Measurements from ENCODE around the gene CYP4F22.
"Not testable (repeated sequence)": the region's sequence is repeated elsewhere in the genome, so short reads cannot be mapped to it uniquely, and the experiment has no call there.

CYP4F22 gene

DNA sequence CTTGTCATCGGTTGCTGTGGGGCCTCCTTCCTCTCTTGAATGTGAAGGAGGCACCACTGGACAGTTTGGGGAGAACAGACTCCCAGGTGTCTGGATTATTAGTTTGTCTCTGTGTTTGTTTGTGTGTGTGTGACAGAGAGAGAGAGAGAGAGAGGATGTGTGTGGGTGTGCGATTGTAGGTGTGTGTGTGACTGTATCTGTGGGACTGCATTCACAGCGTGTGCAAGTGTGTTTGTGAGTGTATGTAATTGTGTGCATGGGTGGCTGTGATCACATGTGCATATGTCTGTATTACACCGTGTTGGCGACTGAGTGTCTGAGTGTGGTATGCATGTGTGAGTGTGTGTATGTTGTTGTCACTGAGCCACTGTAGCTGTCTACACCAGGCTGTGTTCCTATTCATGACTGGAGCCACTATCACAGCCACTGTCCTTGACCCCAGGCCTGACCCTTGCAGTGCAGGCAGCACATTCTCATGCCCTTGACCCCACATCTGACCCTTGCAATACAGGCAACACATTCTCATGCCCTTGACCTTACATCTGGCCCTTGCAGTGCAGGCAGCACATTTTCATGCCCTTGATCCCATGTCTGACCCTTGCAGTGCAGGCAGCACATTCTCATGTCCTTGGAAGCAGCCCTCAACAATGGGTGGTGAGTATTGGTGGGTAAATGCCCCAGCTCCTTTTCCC is 81.6 kb downstream of the CYP4F22 start:
- Histone ChIP-seq H3K27ac (ENCODE audit: low read depth, low read length, poor library complexity, severe bottlenecking) (no peak overlapping the region), H4K20me1 (ENCODE audit: insufficient read depth, low read length) (no peaks in the 10 kb centered on the region), H2AFZ (ENCODE audit: low read length) (no peak overlapping the region), H3K9me2 (ENCODE audit: low read depth, low read length) (no peaks in the 10 kb centered on the region), H3F3A (ENCODE audit: insufficient read depth, low read length) (no peaks in the 10 kb centered on the region), H3K4me1 (ENCODE audit: insufficient read depth, low read length, severe bottlenecking) (no peaks in the 10 kb centered on the region), H3K9ac (ENCODE audit: low read length) (no peak overlapping the region), H3K79me2 (ENCODE audit: insufficient read depth, low read length) (no peaks in the 10 kb centered on the region), H3K4me2 (ENCODE audit: low read length) (no peak overlapping the region), H3K9me3 (ENCODE audit: low read length) (no peaks in the 10 kb centered on the region), H3K4me3 (ENCODE audit: low read depth, low read length, poor library complexity, severe bottlenecking) (no peak overlapping the region), H3K27me3 (ENCODE audit: insufficient read depth, low read length) (no peaks in the 10 kb centered on the region), H3K36me3 (ENCODE audit: insufficient read depth, low read length) (no peaks in the 10 kb centered on the region)
- TF ChIP-seq, protein P1, sequence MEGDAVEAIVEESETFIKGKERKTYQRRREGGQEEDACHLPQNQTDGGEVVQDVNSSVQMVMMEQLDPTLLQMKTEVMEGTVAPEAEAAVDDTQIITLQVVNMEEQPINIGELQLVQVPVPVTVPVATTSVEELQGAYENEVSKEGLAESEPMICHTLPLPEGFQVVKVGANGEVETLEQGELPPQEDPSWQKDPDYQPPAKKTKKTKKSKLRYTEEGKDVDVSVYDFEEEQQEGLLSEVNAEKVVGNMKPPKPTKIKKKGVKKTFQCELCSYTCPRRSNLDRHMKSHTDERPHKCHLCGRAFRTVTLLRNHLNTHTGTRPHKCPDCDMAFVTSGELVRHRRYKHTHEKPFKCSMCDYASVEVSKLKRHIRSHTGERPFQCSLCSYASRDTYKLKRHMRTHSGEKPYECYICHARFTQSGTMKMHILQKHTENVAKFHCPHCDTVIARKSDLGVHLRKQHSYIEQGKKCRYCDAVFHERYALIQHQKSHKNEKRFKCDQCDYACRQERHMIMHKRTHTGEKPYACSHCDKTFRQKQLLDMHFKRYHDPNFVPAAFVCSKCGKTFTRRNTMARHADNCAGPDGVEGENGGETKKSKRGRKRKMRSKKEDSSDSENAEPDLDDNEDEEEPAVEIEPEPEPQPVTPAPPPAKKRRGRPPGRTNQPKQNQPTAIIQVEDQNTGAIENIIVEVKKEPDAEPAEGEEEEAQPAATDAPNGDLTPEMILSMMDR (IDR thresholded peaks at IDR 0.05; ENCODE audit: low read length), result no peak
- no peak for TF ChIP-seq EZH2 (IDR thresholded peaks at IDR 0.05; ENCODE audit: borderline replicate concordance, low read length)

DNA sequence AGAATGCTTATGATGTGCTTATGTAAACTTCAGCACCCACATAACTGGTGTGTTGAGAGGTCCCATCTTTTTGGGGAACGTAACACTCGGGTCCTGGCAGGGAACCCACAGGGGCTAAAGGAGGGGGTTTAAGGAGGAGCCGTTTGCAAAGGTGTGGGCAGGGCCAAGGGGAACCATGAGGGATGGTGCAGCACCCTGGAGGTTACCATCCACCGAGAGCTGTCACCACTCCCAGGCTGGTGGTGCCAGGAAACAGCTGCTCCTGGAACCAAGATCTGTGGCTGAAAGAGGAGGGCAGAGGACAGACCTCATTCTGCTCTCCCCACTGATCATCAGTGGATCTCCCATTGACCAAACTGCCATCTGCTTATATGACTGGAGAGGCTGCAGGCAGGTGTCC is 83.5 kb downstream of the CYP4F22 start:
- Histone ChIP-seq H3K27me3 (ENCODE audit: insufficient read depth, low read length) (no peaks in the 10 kb centered on the region), H3K79me2 (ENCODE audit: insufficient read depth, low read length) (no peaks in the 10 kb centered on the region), H3K36me3 (ENCODE audit: insufficient read depth, low read length) (no peaks in the 10 kb centered on the region), H3F3A (ENCODE audit: insufficient read depth, low read length) (no peaks in the 10 kb centered on the region), H3K9ac (ENCODE audit: low read length) (no peak overlapping the region), H3K9me3 (ENCODE audit: low read length) (no peaks in the 10 kb centered on the region), H3K4me3 (ENCODE audit: low read depth, low read length, poor library complexity, severe bottlenecking) (no peak overlapping the region), H3K9me2 (ENCODE audit: low read depth, low read length) (no peaks in the 10 kb centered on the region), H4K20me1 (ENCODE audit: insufficient read depth, low read length) (no peaks in the 10 kb centered on the region), H3K4me2 (ENCODE audit: low read length) (no peak overlapping the region), H3K4me1 (ENCODE audit: insufficient read depth, low read length, severe bottlenecking) (no peaks in the 10 kb centered on the region), H3K27ac (ENCODE audit: low read depth, low read length, poor library complexity, severe bottlenecking) (no peak overlapping the region), H2AFZ (ENCODE audit: low read length) (no peak overlapping the region)
- no peak for TF ChIP-seq EZH2 (IDR thresholded peaks at IDR 0.05; ENCODE audit: borderline replicate concordance, low read length)
- TF ChIP-seq, protein P1 (IDR thresholded peaks at IDR 0.05; ENCODE audit: low read length), result no peak

DNA sequence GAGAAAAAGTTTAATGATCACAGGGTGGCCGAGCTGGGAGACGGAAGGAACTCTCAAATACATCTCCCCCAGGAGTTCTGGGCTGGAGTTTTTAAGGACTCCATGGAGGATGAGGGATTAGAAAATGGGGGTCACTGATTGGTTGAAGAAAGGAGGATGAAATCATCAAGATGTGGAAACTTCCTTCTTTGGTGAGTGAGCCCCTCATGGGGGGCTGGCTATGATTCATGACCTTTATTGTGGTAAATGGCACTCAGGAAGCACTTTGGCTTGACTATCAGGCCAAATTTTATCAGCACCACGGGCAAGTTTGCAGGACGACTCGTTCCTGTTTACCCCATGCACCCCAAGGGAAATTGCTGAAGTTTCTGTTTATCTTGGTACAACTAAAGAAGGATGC is 84.2 kb downstream of the CYP4F22 start:
- not testable (repeated sequence) for H3K9ac ChIP-seq (ENCODE audit: low read length); H3K27ac ChIP-seq (ENCODE audit: low read depth, low read length, poor library complexity, severe bottlenecking); H3K79me2 ChIP-seq (ENCODE audit: insufficient read depth, low read length); H3K9me2 ChIP-seq (ENCODE audit: low read depth, low read length); H3K27me3 ChIP-seq (ENCODE audit: insufficient read depth, low read length); H4K20me1 ChIP-seq (ENCODE audit: insufficient read depth, low read length); H3K36me3 ChIP-seq (ENCODE audit: insufficient read depth, low read length); H3K4me3 ChIP-seq (ENCODE audit: low read depth, low read length, poor library complexity, severe bottlenecking); H3K4me1 ChIP-seq (ENCODE audit: insufficient read depth, low read length, severe bottlenecking); H3K9me3 ChIP-seq (ENCODE audit: low read length); H3K4me2 ChIP-seq (ENCODE audit: low read length); H2AFZ ChIP-seq (ENCODE audit: low read length); H3F3A ChIP-seq (ENCODE audit: insufficient read depth, low read length)

DNA sequence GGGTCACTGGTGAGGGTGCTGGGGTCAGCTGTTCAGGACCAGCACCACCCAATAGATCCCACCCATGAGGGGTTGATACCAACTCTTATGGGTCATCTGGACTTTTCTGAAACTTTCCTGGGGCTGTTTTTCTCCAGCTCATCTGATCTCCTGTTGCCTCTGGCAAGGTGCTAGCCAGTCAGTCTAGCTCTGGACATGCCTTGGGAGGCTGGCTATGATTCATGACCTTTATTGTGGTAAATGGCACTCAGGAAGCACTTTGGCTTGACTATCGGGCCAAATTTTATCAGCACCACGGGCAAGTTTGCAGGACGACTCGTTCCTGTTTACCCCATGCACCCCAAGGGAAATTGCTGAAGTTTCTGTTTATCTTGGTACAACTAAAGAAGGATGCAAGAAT is 85.4 kb downstream of the CYP4F22 start:
- not testable (repeated sequence) for H3K4me3 ChIP-seq (ENCODE audit: low read depth, low read length, poor library complexity, severe bottlenecking); H3F3A ChIP-seq (ENCODE audit: insufficient read depth, low read length); H3K27me3 ChIP-seq (ENCODE audit: insufficient read depth, low read length); H3K4me1 ChIP-seq (ENCODE audit: insufficient read depth, low read length, severe bottlenecking); H4K20me1 ChIP-seq (ENCODE audit: insufficient read depth, low read length); H3K79me2 ChIP-seq (ENCODE audit: insufficient read depth, low read length); H3K9me2 ChIP-seq (ENCODE audit: low read depth, low read length); H3K36me3 ChIP-seq (ENCODE audit: insufficient read depth, low read length); H3K4me2 ChIP-seq (ENCODE audit: low read length); H3K27ac ChIP-seq (ENCODE audit: low read depth, low read length, poor library complexity, severe bottlenecking); H3K9ac ChIP-seq (ENCODE audit: low read length); H3K9me3 ChIP-seq (ENCODE audit: low read length); H2AFZ ChIP-seq (ENCODE audit: low read length)
